Osteoblast (primary cell): Measurements from ENCODE around the gene C1QL1. TPM values are rescaled to one million over a fixed set of nuclear protein-coding genes. Genes with fewer than 3 reads are reported as not detected.

Source experiments
- DNase-seq: peaks from one replicate; pipeline ENCODE4 v3.0.0; 2011; ENCODE audit warnings: low spot score, mixed read lengths; ENCODE audit not compliant: insufficient read length; ENCODE audit errors: missing footprints
- H2AFZ ChIP-seq: 2 replicates; pipeline ENCODE4 v1.6.0; 2011; ENCODE audit warnings: mild to moderate bottlenecking, low read length
- H3K27ac ChIP-seq: 2 replicates; pipeline ENCODE4 v1.5.1; 2011; ENCODE audit warnings: mild to moderate bottlenecking, low read depth, low read length, moderate library complexity
- H3K27me3 ChIP-seq: 2 replicates; pipeline ENCODE4 v1.6.0; 2012; ENCODE audit warnings: mild to moderate bottlenecking, control low read depth, inconsistent platforms, low read length, moderate library complexity; ENCODE audit not compliant: insufficient read depth
- H3K36me3 ChIP-seq: 2 replicates; pipeline ENCODE4 v1.5.1; 2011; ENCODE audit warnings: mild to moderate bottlenecking, low read length, control low read depth, moderate library complexity; ENCODE audit not compliant: insufficient read depth
- H3K4me1 ChIP-seq: 2 replicates; pipeline ENCODE4 v1.5.1; 2011; ENCODE audit warnings: mild to moderate bottlenecking, low read length, control low read depth, moderate library complexity; ENCODE audit not compliant: insufficient read depth
- H3K4me2 ChIP-seq: 2 replicates; pipeline ENCODE4 v1.6.0; 2011; ENCODE audit warnings: mild to moderate bottlenecking, low read length; ENCODE audit not compliant: insufficient read depth
- H3K4me3 ChIP-seq: fragments of 200-600 bp; sonication (generic); 3 replicates; pipeline ENCODE4 v1.5.1; 2012; ENCODE audit warnings: mild to moderate bottlenecking, low read length, inconsistent platforms; ENCODE audit not compliant: insufficient read depth
- H3K79me2 ChIP-seq: 2 replicates; pipeline ENCODE4 v1.6.0; 2012; ENCODE audit warnings: mild to moderate bottlenecking, low read length, control low read depth, inconsistent platforms; ENCODE audit not compliant: insufficient read depth
- H3K9me3 ChIP-seq: 2 replicates; pipeline ENCODE4 v1.5.1; 2011; ENCODE audit warnings: low read depth, low read length, control low read depth
- H4K20me1 ChIP-seq: 2 replicates; pipeline ENCODE4 v1.6.0; 2012; ENCODE audit warnings: mild to moderate bottlenecking, low read length, control low read depth; ENCODE audit not compliant: insufficient read depth
- CTCF ChIP-seq: IDR thresholded peaks from 2 replicates; pipeline ENCODE4 v1.5.1; 2011; ENCODE audit warnings: mild to moderate bottlenecking, low read depth, low read length, moderate library complexity; ENCODE audit errors: extremely low read depth
- total RNA-seq: library from RNA; depleted of rRNA; stranded (reverse); fragments of >200 nt; gene quantifications from 2 replicates; pipeline ENCODE4 v1.2.3, GENCODE V29; 2012

The C1QL1 gene
- total RNA-seq, 1 donor = under 0.01 TPM

GRCh38 chr17:44935116-44935515 lies 33.0 kb downstream of the C1QL1 start:
- peaks cover 2% of the 10 kb centered on the region for H3K4me1 ChIP-seq
- peaks cover 43% of the 10 kb centered on the region for H3K79me2 ChIP-seq
- no peaks in the 10 kb centered on the region for H3K27me3 ChIP-seq
- no peaks in the 10 kb centered on the region for H4K20me1 ChIP-seq
- no peak for TF ChIP-seq CTCF
- H2AFZ ChIP-seq = no peak overlapping the region
- peak; percentile 15 for DNase-seq
- H3K4me2 ChIP-seq = no peak overlapping the region
- peaks cover 32% of the 10 kb centered on the region for H3K36me3 ChIP-seq
- no peaks in the 10 kb centered on the region for H3K9me3 ChIP-seq
- H3K4me3 ChIP-seq = no peak overlapping the region
- no peak overlapping the region for H3K27ac ChIP-seq

- H3K27ac ChIP-seq = no peak overlapping the region
- no peak for TF ChIP-seq CTCF
- H3K4me1 ChIP-seq = no peaks in the 10 kb centered on the region
- no peak overlapping the region for H2AFZ ChIP-seq
- no peaks in the 10 kb centered on the region for H4K20me1 ChIP-seq
- H3K4me2 ChIP-seq = no peak overlapping the region
- peaks cover 32% of the 10 kb centered on the region for H3K36me3 ChIP-seq
- no peaks in the 10 kb centered on the region for H3K9me3 ChIP-seq
- DNase-seq = peak; percentile 66
- H3K4me3 ChIP-seq = no peak overlapping the region
- H3K79me2 ChIP-seq = peaks cover 39% of the 10 kb centered on the region
- H3K27me3 ChIP-seq = no peaks in the 10 kb centered on the region
Measured at GRCh38 chr17:44934745-44935105, 33.4 kb downstream of the C1QL1 start.

GRCh38 chr17:44933824-44934744 lies 34.0 kb downstream of the C1QL1 start:
- Histone ChIP-seq H3K4me3 (no peak overlapping the region), H3K79me2 (peaks cover 33% of the 10 kb centered on the region), H3K4me2 (no peak overlapping the region), H3K27me3 (no peaks in the 10 kb centered on the region), H3K27ac (no peak overlapping the region), H3K9me3 (no peaks in the 10 kb centered on the region), H4K20me1 (no peaks in the 10 kb centered on the region), H3K36me3 (peaks cover 38% of the 10 kb centered on the region), H2AFZ (no peak overlapping the region), H3K4me1 (no peaks in the 10 kb centered on the region)
- peak; percentile 67 for DNase-seq
- no peak for TF ChIP-seq CTCF

- H3K36me3 ChIP-seq = peaks cover 45% of the 10 kb centered on the region
- no peak overlapping the region for H3K27ac ChIP-seq
- no peak for DNase-seq
- H3K4me3 ChIP-seq = no peak overlapping the region
- no peaks in the 10 kb centered on the region for H4K20me1 ChIP-seq
- H3K27me3 ChIP-seq = no peaks in the 10 kb centered on the region
- H3K79me2 ChIP-seq = peaks cover 20% of the 10 kb centered on the region
- H2AFZ ChIP-seq = no peak overlapping the region
- no peaks in the 10 kb centered on the region for H3K4me1 ChIP-seq
- no peak overlapping the region for H3K4me2 ChIP-seq
- TF ChIP-seq CTCF = no peak
- H3K9me3 ChIP-seq = no peaks in the 10 kb centered on the region
Measured at GRCh38 chr17:44932787-44933097, 35.4 kb downstream of the C1QL1 start.
